GM12878 (cell line): Measurements from ENCODE around the gene EHBP1. TPM values are rescaled to one million over a fixed set of nuclear protein-coding genes. Genes with fewer than 3 reads are reported as not detected.

Experiments
- HDAC2 ChIP-seq: fragments of 200-600 bp; sonication (generic); IDR thresholded peaks from 2 replicates; pipeline ENCODE4 v1.6.1; 2017
- HDGF ChIP-seq: fragments of 450-650 bp; IDR thresholded peaks from 2 replicates; pipeline ENCODE4 v1.6.1; 2016; ENCODE audit warnings: antibody characterized with exemption
- IKZF2 ChIP-seq, 2 experiments: fragments of 450-650 bp; IDR thresholded peaks; 2 replicates each; pipeline ENCODE4 v1.6.1; 2017; ENCODE audit warnings: mild to moderate bottlenecking in 2 of 2, moderate library complexity in 2 of 2
- KLF5 ChIP-seq: fragments of 450-650 bp; IDR thresholded peaks from 2 replicates; pipeline ENCODE4 v1.6.1; 2014; ENCODE audit warnings: mild to moderate bottlenecking; ENCODE audit not compliant: partially characterized antibody
- MAX ChIP-seq: IDR thresholded peaks from 2 replicates; pipeline ENCODE4 v1.6.1; 2012; ENCODE audit warnings: low read depth, low read length, improper control_type of control experiment
- MEF2B ChIP-seq: fragments of 450-650 bp; IDR thresholded peaks from 2 replicates; pipeline ENCODE4 v1.6.1; 2018; ENCODE audit warnings: mild to moderate bottlenecking, moderate library complexity; ENCODE audit not compliant: partially characterized antibody, poor library complexity, severe bottlenecking
- RAD21 ChIP-seq: IDR thresholded peaks from 2 replicates; pipeline ENCODE4 v1.6.1; 2011; ENCODE audit warnings: mild to moderate bottlenecking, low read depth, low read length, moderate library complexity; ENCODE audit not compliant: insufficient read depth
- RB1 ChIP-seq: fragments of 450-650 bp; formaldehyde crosslinking; IDR thresholded peaks from 2 replicates; pipeline ENCODE4 v1.6.1; 2017; ENCODE audit warnings: mild to moderate bottlenecking, borderline replicate concordance
- SIN3A ChIP-seq: IDR thresholded peaks from 2 replicates; pipeline ENCODE4 v1.6.1; 2012; ENCODE audit warnings: low read depth, low read length, improper control_type of control experiment
- SMC3 ChIP-seq: IDR thresholded peaks from 2 replicates; pipeline ENCODE4 v1.6.1; 2011; ENCODE audit warnings: low read length, improper control_type of control experiment, borderline replicate concordance
- SPI1 ChIP-seq: IDR thresholded peaks from 2 replicates; pipeline ENCODE4 v1.6.1; 2011; ENCODE audit warnings: low read depth, mild to moderate bottlenecking, low read length, moderate library complexity, borderline replicate concordance; ENCODE audit not compliant: insufficient read depth
- SUPT20H ChIP-seq: IDR thresholded peaks from 2 replicates; pipeline ENCODE4 v1.6.1; 2011; ENCODE audit warnings: low read depth, mild to moderate bottlenecking, low read length, moderate library complexity, borderline replicate concordance; ENCODE audit not compliant: control insufficient read depth
- YY1 ChIP-seq: IDR thresholded peaks from 2 replicates; pipeline ENCODE4 v1.6.1; 2011; ENCODE audit warnings: low read depth, mild to moderate bottlenecking, low read length
- ZBED1 ChIP-seq: IDR thresholded peaks from 2 replicates; pipeline ENCODE4 v1.6.1; 2016; ENCODE audit warnings: borderline replicate concordance
- ZBTB40 ChIP-seq: fragments of 450-650 bp; IDR thresholded peaks from 2 replicates; pipeline ENCODE4 v1.6.1; 2016; ENCODE audit warnings: mild to moderate bottlenecking, moderate library complexity, borderline replicate concordance
- ZNF687 ChIP-seq: fragments of 450-650 bp; IDR thresholded peaks from 2 replicates; pipeline ENCODE4 v1.6.1; 2017; ENCODE audit warnings: mild to moderate bottlenecking, moderate library complexity
- polyA plus RNA-seq, 11 experiments: library from polyadenylated mRNA; depleted of rRNA in 4 of 11; unstranded in 6 of 11; stranded (reverse) in 5 of 11; fragments of >200 nt; fragmentation: Nextera tagmentation in 4 of 11; fragmentation: Illumina TruSeq in 1 of 11; extraction: Ambion mirVana in 4 of 11; extraction: Trizol in 1 of 11; gene quantifications; 1 replicate in 1 of 11; 2 replicates in 10 of 11; pipeline versions ENCODE4 v1.2.1 to v1.2.3, GENCODE V29; 2011 to 2016; ENCODE audit warnings: inconsistent platforms in 2 of 11, missing spikeins in 2 of 11, low read depth in 1 of 11
- total RNA-seq, 4 experiments: library from RNA; depleted of rRNA in 3 of 4; stranded (reverse); fragments of >200 nt in 3 of 4; fragmentation: Illumina TruSeq in 1 of 4; extraction: Trizol in 1 of 4; gene quantifications; 2 replicates each; pipeline versions ENCODE4 v1.2.1 to v1.2.3, GENCODE V29; 2013 to 2021
- TF ChIP-seq, protein P1 (sequence below): fragments of 450-650 bp; IDR thresholded peaks from 2 replicates; pipeline ENCODE4 v1.6.1; 2017; ENCODE audit warnings: antibody characterized with exemption, mild to moderate bottlenecking, moderate library complexity

The EHBP1 gene
- total and polyA plus RNA-seq, 10 of the 15 experiments (the other 5 are each of a cell fraction or from before 2014, with no cell fraction given): 5.7 to 26.1 (median 13.6) TPM

DNA sequence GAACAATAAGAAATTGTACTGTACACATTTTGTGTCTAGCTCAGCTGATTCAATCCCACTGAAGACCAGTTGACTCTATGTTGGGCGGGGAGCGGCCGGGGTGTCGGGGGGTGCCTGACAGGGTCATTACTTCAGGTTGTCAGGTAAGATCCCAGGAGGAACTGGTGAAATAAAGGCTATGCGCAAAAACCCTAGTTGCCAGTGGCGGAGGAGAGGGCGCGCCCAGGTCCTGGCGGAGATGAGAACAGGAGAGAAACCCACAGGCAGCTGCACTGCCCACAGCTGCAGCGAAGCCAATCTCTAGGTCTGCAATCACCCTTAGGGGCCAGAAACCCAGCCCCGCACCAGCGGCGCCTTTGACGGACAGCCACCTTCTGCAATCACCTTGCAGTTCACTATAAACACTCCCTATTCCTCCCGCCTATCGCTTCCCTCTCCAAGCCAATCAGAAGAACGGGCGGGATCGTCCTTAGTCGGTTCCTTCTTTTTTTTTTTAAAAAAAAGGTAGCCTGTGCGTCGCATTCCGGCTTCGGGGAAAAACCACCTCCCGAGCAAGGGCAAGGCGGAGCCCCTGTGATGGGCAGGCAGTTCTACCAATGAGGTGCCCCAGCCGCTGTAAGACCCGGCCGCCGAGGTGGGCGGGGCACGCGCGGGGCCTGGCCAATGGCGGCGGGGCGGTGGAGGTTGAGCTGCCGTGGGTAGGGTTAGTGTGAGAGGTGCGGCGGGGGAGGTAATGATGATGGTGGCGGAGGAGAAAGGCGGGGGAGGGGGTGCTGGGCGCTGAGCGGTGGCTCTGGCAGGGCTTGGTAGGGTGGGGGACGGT is at the start of gene EHBP1 (continued):
- no peak for TF ChIP-seq SUPT20H
- TF ChIP-seq RB1: no peak
- TF ChIP-seq KLF5: no peak
- no peak for TF ChIP-seq RAD21
- TF ChIP-seq HDGF: no peak
- TF ChIP-seq, protein P1, sequence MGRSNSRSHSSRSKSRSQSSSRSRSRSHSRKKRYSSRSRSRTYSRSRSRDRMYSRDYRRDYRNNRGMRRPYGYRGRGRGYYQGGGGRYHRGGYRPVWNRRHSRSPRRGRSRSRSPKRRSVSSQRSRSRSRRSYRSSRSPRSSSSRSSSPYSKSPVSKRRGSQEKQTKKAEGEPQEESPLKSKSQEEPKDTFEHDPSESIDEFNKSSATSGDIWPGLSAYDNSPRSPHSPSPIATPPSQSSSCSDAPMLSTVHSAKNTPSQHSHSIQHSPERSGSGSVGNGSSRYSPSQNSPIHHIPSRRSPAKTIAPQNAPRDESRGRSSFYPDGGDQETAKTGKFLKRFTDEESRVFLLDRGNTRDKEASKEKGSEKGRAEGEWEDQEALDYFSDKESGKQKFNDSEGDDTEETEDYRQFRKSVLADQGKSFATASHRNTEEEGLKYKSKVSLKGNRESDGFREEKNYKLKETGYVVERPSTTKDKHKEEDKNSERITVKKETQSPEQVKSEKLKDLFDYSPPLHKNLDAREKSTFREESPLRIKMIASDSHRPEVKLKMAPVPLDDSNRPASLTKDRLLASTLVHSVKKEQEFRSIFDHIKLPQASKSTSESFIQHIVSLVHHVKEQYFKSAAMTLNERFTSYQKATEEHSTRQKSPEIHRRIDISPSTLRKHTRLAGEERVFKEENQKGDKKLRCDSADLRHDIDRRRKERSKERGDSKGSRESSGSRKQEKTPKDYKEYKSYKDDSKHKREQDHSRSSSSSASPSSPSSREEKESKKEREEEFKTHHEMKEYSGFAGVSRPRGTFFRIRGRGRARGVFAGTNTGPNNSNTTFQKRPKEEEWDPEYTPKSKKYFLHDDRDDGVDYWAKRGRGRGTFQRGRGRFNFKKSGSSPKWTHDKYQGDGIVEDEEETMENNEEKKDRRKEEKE: no peak
- no peak for TF ChIP-seq HDAC2
- peak; percentile 85 to 95 for TF ChIP-seq IKZF2 (IDR thresholded peaks at IDR 0.05)
- peak; percentile 10; the same call in 1 of the 2 replicates for TF ChIP-seq MAX
- TF ChIP-seq ZBED1: no peak
- TF ChIP-seq SIN3A: no peak
- TF ChIP-seq SMC3: no peak
- peak; percentile 86 for TF ChIP-seq YY1
- peak; percentile 49; the same call in 1 of the 2 replicates for TF ChIP-seq SPI1
- TF ChIP-seq MEF2B: no peak
- TF ChIP-seq ZNF687: no peak
- no peak; the same call in 1 of the 2 replicates for TF ChIP-seq ZBTB40
